ENCODE results near the gene MPPED1. TPM values are rescaled to one million over a fixed set of nuclear protein-coding genes. Genes with fewer than 3 reads are reported as not detected.

MPPED1 gene
- total RNA-seq, 1 donor from 2014 or later: not detected

DNA sequence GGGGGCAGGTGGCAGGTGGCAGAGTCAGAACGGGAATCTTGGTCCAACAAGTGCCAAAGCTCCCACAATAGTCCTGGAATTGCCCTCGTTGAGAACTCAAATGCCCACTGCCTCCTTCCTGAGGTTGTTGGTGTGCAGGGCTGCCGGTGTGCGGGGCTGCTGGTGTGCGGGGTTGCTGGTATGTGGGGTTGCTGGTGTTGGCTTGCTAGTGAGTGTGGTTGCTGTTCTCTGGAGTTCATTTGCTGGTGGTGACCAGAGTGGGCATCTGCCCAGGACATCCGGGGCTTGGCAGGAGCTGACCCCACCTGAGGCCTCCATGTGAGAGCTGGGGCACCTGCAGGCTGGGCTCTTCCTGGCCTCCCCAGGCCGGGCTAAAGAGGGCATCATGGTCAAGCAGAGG is 14.0 kb upstream of the MPPED1 start:
- TF ChIP-seq, protein P1, sequence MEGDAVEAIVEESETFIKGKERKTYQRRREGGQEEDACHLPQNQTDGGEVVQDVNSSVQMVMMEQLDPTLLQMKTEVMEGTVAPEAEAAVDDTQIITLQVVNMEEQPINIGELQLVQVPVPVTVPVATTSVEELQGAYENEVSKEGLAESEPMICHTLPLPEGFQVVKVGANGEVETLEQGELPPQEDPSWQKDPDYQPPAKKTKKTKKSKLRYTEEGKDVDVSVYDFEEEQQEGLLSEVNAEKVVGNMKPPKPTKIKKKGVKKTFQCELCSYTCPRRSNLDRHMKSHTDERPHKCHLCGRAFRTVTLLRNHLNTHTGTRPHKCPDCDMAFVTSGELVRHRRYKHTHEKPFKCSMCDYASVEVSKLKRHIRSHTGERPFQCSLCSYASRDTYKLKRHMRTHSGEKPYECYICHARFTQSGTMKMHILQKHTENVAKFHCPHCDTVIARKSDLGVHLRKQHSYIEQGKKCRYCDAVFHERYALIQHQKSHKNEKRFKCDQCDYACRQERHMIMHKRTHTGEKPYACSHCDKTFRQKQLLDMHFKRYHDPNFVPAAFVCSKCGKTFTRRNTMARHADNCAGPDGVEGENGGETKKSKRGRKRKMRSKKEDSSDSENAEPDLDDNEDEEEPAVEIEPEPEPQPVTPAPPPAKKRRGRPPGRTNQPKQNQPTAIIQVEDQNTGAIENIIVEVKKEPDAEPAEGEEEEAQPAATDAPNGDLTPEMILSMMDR (IDR thresholded peaks at IDR 0.05; ENCODE audit: borderline replicate concordance): no peak
- Histone ChIP-seq H3K4me3 (no peak overlapping the region), H3K4me1 (peaks cover 7% of the 10 kb centered on the region), H3K27me3 (ENCODE audit: low read depth) (peaks cover 49% of the 10 kb centered on the region), H3K9me3 (replicated peaks) (peaks cover 9% of the 10 kb centered on the region), H3K36me3 (no peaks in the 10 kb centered on the region), H3K27ac (replicated peaks) (no peak overlapping the region)
- intact Hi-C loops (cut with micrococcal nuclease): no loop called here
- no peak for DNase-seq

DNA sequence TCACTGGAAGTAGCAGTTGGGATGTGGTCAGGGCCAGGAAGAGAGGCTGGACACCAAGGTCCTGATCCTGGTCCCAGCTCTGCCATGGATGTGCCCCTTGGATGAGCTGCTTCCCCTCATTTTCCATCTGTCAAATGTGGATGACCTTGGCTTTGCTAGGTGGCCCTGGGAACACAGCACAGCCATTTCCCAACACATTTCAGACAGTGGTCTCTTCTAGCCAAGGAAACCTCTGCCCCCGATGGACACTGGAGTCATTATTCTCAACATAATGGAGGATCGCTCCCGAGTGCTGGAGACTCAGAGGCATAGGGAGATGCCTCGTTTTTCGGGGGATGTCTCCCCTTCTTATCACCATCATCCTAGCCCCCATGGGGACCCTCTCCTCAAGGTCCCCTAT is 13.6 kb upstream of the MPPED1 start:
- Histone ChIP-seq H3K9me3 (replicated peaks) (peaks cover 9% of the 10 kb centered on the region), H3K4me3 (no peak overlapping the region), H3K4me1 (peaks cover 7% of the 10 kb centered on the region), H3K27ac (replicated peaks) (no peak overlapping the region), H3K36me3 (no peaks in the 10 kb centered on the region), H3K27me3 (ENCODE audit: low read depth) (peaks cover 49% of the 10 kb centered on the region)
- DNase-seq: no peak
- intact Hi-C loops (cut with micrococcal nuclease): no loop called here
- TF ChIP-seq, protein P1 (IDR thresholded peaks at IDR 0.05; ENCODE audit: borderline replicate concordance): no peak

DNA sequence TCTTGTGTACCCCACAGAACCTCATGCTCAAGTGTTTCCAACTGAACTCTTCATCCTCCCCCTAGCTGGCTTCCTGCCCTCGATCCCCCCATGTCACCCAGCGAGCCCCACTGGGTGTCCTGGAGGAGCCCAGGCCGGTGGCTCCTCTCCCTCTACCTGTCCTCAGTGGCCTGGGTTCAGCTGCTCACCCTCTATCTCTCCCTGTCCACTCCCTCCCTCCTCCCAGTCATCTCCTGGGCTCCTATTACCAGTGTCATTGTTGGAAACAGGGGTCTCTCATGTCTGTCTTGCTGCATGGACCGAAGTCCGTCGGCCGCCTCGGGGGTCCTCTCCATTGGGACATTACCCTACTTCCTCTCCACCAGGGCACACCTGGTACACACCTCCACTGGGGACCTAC is 12.9 kb upstream of the MPPED1 start:
- Histone ChIP-seq H3K27me3 (ENCODE audit: low read depth) (peaks cover 52% of the 10 kb centered on the region), H3K4me1 (peaks cover 7% of the 10 kb centered on the region), H3K4me3 (no peak overlapping the region), H3K36me3 (no peaks in the 10 kb centered on the region), H3K27ac (replicated peaks) (no peak overlapping the region), H3K9me3 (replicated peaks) (peaks cover 6% of the 10 kb centered on the region)
- DNase-seq: no peak
- intact Hi-C loops (cut with micrococcal nuclease): no loop called here
- TF ChIP-seq, protein P1 (IDR thresholded peaks at IDR 0.05; ENCODE audit: borderline replicate concordance): no peak

DNA sequence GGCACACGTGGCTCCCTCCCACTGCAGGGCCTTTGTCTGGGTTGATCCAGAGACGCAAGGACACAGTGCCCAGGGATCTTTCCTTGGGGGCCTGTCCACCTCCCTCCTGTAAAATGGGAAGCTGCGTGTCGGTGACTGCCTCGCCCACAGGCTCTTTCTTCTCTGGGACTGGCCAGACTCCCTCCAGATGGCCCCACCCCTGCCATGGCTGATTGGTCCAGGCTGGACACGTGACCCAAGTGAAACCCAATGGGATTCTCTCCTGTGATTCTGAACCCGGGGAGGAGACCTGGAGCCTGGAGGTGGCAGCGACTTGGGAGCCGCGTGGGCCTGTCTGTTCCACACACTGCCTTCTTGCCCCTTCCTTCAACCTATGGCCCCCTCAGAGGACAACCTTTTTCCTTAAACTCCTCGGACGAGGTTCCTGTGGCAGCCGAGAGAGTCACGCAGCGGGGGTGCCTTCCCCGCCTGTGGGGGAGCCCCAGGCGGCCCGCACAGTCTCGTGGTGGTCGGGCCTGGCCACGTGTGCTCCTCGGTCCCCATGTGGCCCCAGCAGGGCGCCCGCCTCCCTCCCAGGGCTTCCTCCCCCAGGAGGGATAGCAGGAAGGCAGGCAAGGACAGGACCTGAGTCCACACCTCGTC is 12.4 kb upstream of the MPPED1 start:
- H3K4me1 ChIP-seq: peaks cover 7% of the 10 kb centered on the region
- H3K36me3 ChIP-seq: no peaks in the 10 kb centered on the region
- intact Hi-C loops (cut with micrococcal nuclease): no loop called here
- peaks cover 53% of the 10 kb centered on the region for H3K27me3 ChIP-seq (ENCODE audit: low read depth)
- no peak overlapping the region for H3K27ac ChIP-seq (replicated peaks)
- TF ChIP-seq, protein P1 (IDR thresholded peaks at IDR 0.05; ENCODE audit: borderline replicate concordance): no peak
- H3K9me3 ChIP-seq (replicated peaks): peaks cover under 1% of the 10 kb centered on the region
- no peak overlapping the region for H3K4me3 ChIP-seq
- no peak for DNase-seq

DNA sequence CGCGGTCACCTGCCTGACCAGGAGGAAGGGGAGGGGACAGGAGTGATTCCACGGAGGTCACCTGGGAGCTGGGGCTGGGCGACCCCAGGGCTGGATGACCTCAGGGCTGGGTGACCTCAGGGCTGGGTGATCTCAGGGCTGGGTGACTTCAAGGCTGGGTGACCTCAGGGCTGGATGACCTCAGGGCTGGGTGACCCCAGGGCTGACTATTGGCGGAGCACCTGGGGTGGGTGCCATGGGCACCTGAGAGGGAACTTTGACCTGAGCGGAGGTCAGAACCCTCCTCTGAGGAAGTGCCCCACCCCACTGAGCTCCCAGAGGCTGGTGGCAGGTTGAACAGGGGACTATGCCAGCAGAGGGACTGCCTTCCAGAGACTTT is 11.8 kb upstream of the MPPED1 start:
- Histone ChIP-seq H3K9me3 (replicated peaks) (no peaks in the 10 kb centered on the region), H3K4me3 (no peak overlapping the region), H3K36me3 (no peaks in the 10 kb centered on the region), H3K27ac (replicated peaks) (no peak overlapping the region), H3K4me1 (peaks cover 7% of the 10 kb centered on the region), H3K27me3 (ENCODE audit: low read depth) (peaks cover 57% of the 10 kb centered on the region)
- intact Hi-C loops (cut with micrococcal nuclease): no loop called here
- DNase-seq: no peak
- TF ChIP-seq, protein P1 (IDR thresholded peaks at IDR 0.05; ENCODE audit: borderline replicate concordance): no peak

Measured in left ventricle myocardium inferior (tissue), 1 donor.